GM12878 (cell line): ENCODE results near the gene ENOX1. TPM values are rescaled to one million over a fixed set of nuclear protein-coding genes. Genes with fewer than 3 reads are reported as not detected.
A peak's percentile ranks its signal among the peaks of the same experiment; 100 is the strongest.

ENCODE experiments used
- ATAC-seq: fragments of 200-7000 bp; cut with Tn5 transposase; 3 replicates; pipeline ENCODE4 v1.9.1; 2020; ENCODE audit warnings: mild to moderate bottlenecking, moderate library complexity
- BruUV-seq: library from RNA; stranded (reverse); fragments of 400-500 nt; replicated peaks from 2 replicates; lab custom pipeline; 2021; lab: Mats Ljungman, UMichigan
- CTCF ChIA-PET: fragments of 300-600 bp; sonication (Branson Sonifier 250); formaldehyde crosslinking; extraction: SDS; loops from one replicate; lab custom pipeline; 2021; ENCODE audit warnings: inconsistent platforms; lab: Yijun Ruan, JAX
- POLR2A ChIA-PET: fragments of 350-600 bp; formaldehyde crosslinking; extraction: SDS; loops from one replicate; lab custom pipeline; 2021; ENCODE audit warnings: inconsistent platforms; lab: Charles Lee
- RAD21 ChIA-PET: fragments of 300-600 bp; sonication (Branson Sonifier 250); formaldehyde crosslinking; loops from one replicate; lab custom pipeline; 2023; ENCODE audit warnings: antibody characterized with exemption; ENCODE audit not compliant: unreplicated experiment; lab: Charles Lee
- SMC1A ChIA-PET: fragments of 300-600 bp; sonication (Branson Sonifier 250); formaldehyde crosslinking; loops from one replicate; lab custom pipeline; 2023; ENCODE audit not compliant: unreplicated experiment, uncharacterized antibody; lab: Charles Lee
- DNase-seq: peaks from one replicate; pipeline ENCODE4 v3.0.0-alpha.2; 2011; ENCODE audit warnings: low read depth, low spot score
- FAIRE-seq: peaks from 3 replicates; lab custom pipeline; 2011; peaks lifted over from hg19 to GRCh38; lab: Jason Lieb, UNC
- H2AFZ ChIP-seq: 2 replicates; pipeline ENCODE4 v1.6.0; 2011; ENCODE audit warnings: low read depth, low read length, control low read depth; ENCODE audit not compliant: control insufficient read depth
- H3K27ac ChIP-seq: 2 replicates; pipeline ENCODE4 v1.5.1; 2011; ENCODE audit warnings: control low read depth; ENCODE audit not compliant: control insufficient read depth, insufficient read depth
- H3K27me3 ChIP-seq, 2 experiments: replicated peaks in 1 of 2; 2 replicates each; pipeline versions ENCODE4 v1.6.0 to v1.6.1; 2011; ENCODE audit warnings: low read length in 1 of 2; ENCODE audit not compliant: control insufficient read depth in 2 of 2, insufficient read depth in 2 of 2
- H3K36me3 ChIP-seq, 2 experiments: 2 replicates each; pipeline ENCODE4 v1.5.1; 2011; ENCODE audit warnings: low read length in 1 of 2; ENCODE audit not compliant: control insufficient read depth in 2 of 2, insufficient read depth in 2 of 2
- H3K4me1 ChIP-seq: 2 replicates; pipeline ENCODE4 v1.6.1; 2011; ENCODE audit warnings: mild to moderate bottlenecking, low read length, moderate library complexity, mixed read lengths; ENCODE audit not compliant: control insufficient read depth, insufficient read depth
- H3K4me2 ChIP-seq: 2 replicates; pipeline ENCODE4 v1.6.0; 2011; ENCODE audit warnings: control low read depth; ENCODE audit not compliant: control insufficient read depth, insufficient read depth
- H3K4me3 ChIP-seq: fragments of 200-600 bp; sonication (generic); 2 replicates; pipeline ENCODE4 v1.5.1; 2016
- H3K79me2 ChIP-seq: 2 replicates; pipeline ENCODE4 v1.6.0; 2011; ENCODE audit warnings: low read length; ENCODE audit not compliant: control insufficient read depth, insufficient read depth
- H3K9ac ChIP-seq: 2 replicates; pipeline ENCODE4 v1.8.0; 2011; ENCODE audit warnings: low read length, control low read depth, mixed read lengths; ENCODE audit not compliant: control insufficient read depth, insufficient read depth
- H3K9me3 ChIP-seq: replicated peaks from 3 replicates; pipeline ENCODE4 v1.5.1; 2011; ENCODE audit warnings: mild to moderate bottlenecking, low read length; ENCODE audit not compliant: control insufficient read depth, insufficient read depth
- H4K20me1 ChIP-seq: 2 replicates; pipeline ENCODE4 v1.6.0; 2011; ENCODE audit not compliant: control insufficient read depth, insufficient read depth
- ATF3 ChIP-seq: IDR thresholded peaks from 2 replicates; pipeline ENCODE4 v1.6.1; 2011; ENCODE audit warnings: low read depth, mild to moderate bottlenecking, low read length, moderate library complexity, borderline replicate concordance; ENCODE audit errors: extremely low read depth
- HDAC6 ChIP-seq: fragments of 200-600 bp; sonication (generic); IDR thresholded peaks from one replicate; pipeline ENCODE4 v1.8.0; 2017; ENCODE audit warnings: antibody characterized with exemption; ENCODE audit not compliant: unreplicated experiment
- HSF1 ChIP-seq: fragments of 150-350 bp; IDR thresholded peaks from 2 replicates; pipeline ENCODE4 v1.6.1; 2014; ENCODE audit warnings: mild to moderate bottlenecking, low read depth, low read length
- IRF4 ChIP-seq: IDR thresholded peaks from 2 replicates; pipeline ENCODE4 v1.6.1; 2011; ENCODE audit warnings: low read depth, low read length
- JUNB ChIP-seq: IDR thresholded peaks from 2 replicates; pipeline ENCODE4 v1.6.1; 2016; ENCODE audit warnings: antibody characterized with exemption, mild to moderate bottlenecking
- KAT2A ChIP-seq: conservative IDR thresholded peaks from 2 replicates; pipeline ENCODE4 v1.6.1; 2011; ENCODE audit warnings: low read depth, low read length; ENCODE audit not compliant: control insufficient read depth
- NFIC ChIP-seq: IDR thresholded peaks from 2 replicates; pipeline ENCODE4 v1.6.1; 2012; ENCODE audit warnings: low read depth, mild to moderate bottlenecking, inconsistent platforms, low read length, moderate library complexity
- NR2F1 ChIP-seq: fragments of 450-650 bp; conservative IDR thresholded peaks from 2 replicates; pipeline ENCODE4 v1.6.1; 2017; ENCODE audit warnings: mild to moderate bottlenecking
- PML ChIP-seq: IDR thresholded peaks from 2 replicates; pipeline ENCODE4 v1.6.1; 2012; ENCODE audit warnings: low read length, inconsistent platforms
- PRDM15 ChIP-seq: fragments of 450-650 bp; formaldehyde crosslinking; IDR thresholded peaks from 2 replicates; pipeline ENCODE4 v1.4.0; 2020; ENCODE audit warnings: mild to moderate bottlenecking, moderate library complexity
- SMAD1 ChIP-seq: fragments of 450-650 bp; IDR thresholded peaks from 2 replicates; pipeline ENCODE4 v1.6.1; 2018; ENCODE audit warnings: mild to moderate bottlenecking, low read depth; ENCODE audit not compliant: partially characterized antibody
- TCF12 ChIP-seq: IDR thresholded peaks from 2 replicates; pipeline ENCODE4 v1.6.1; 2011; ENCODE audit warnings: low read depth, mild to moderate bottlenecking, low read length
- YY1 ChIP-seq: IDR thresholded peaks from 2 replicates; pipeline ENCODE4 v1.6.1; 2011; ENCODE audit warnings: low read depth, mild to moderate bottlenecking, low read length
- ZSCAN29 ChIP-seq: fragments of 450-650 bp; IDR thresholded peaks from 2 replicates; pipeline ENCODE4 v1.6.1; 2017; ENCODE audit warnings: mild to moderate bottlenecking, moderate library complexity
- WGBS: methylation state at CpG from one replicate; pipeline ENCODE4 v1.1.6; 2016; ENCODE audit warnings: low lambda C conversion rate; ENCODE audit not compliant: insufficient replicate concordance, insufficient coverage; ENCODE audit errors: missing lambda C conversion rate; 5-methylcytosine and 5-hydroxymethylcytosine counted together
- in situ Hi-C: fragments of 300-500 bp; cut with MboI; formaldehyde crosslinking; loops from 9 replicates; pipeline ENCODE4 v1.14.3; 2018; ENCODE audit warnings: mixed read lengths
- intact Hi-C: fragments of 100-400 bp; cut with micrococcal nuclease; formaldehyde crosslinking; loops from one replicate; pipeline ENCODE4 v1.14.2; 2022; ENCODE audit not compliant: unreplicated experiment
- polyA plus RNA-seq, 11 experiments: library from polyadenylated mRNA; depleted of rRNA in 4 of 11; unstranded in 6 of 11; stranded (reverse) in 5 of 11; fragments of >200 nt; fragmentation: Nextera tagmentation in 4 of 11; fragmentation: Illumina TruSeq in 1 of 11; extraction: Ambion mirVana in 4 of 11; extraction: Trizol in 1 of 11; gene quantifications; 1 replicate in 1 of 11; 2 replicates in 10 of 11; pipeline versions ENCODE4 v1.2.1 to v1.2.3, GENCODE V29; 2011 to 2016; ENCODE audit warnings: inconsistent platforms in 2 of 11, missing spikeins in 2 of 11, low read depth in 1 of 11
- total RNA-seq, 4 experiments: library from RNA; depleted of rRNA in 3 of 4; stranded (reverse); fragments of >200 nt in 3 of 4; fragmentation: Illumina TruSeq in 1 of 4; extraction: Trizol in 1 of 4; gene quantifications; 2 replicates each; pipeline versions ENCODE4 v1.2.1 to v1.2.3, GENCODE V29; 2013 to 2021

ENOX1 gene
- total and polyA plus RNA-seq, 10 of the 15 experiments (the other 5 are each of a cell fraction or from before 2014, with no cell fraction given), result 0.11 to 0.26 (median 0.15) TPM

GRCh38 chr13:43799191-43799590 lies 12.4 kb upstream of the ENOX1 start:
- Histone ChIP-seq H3K4me1 (no peaks in the 10 kb centered on the region), H3K9ac (no peak overlapping the region), H3K9me3 (no peaks in the 10 kb centered on the region), H4K20me1 (no peaks in the 10 kb centered on the region), H3K27me3 (peaks cover 0 to 2% of the 10 kb centered on the region in 2 experiments; a peak in 1 of 4 replicates), H3K27ac (no peak overlapping the region), H3K79me2 (no peaks in the 10 kb centered on the region), H3K4me3 (no peak overlapping the region), H3K36me3 (no peaks in the 10 kb centered on the region), H2AFZ (no peak overlapping the region), H3K4me2 (no peak overlapping the region)
- TF ChIP-seq HSF1 (no peak), NFIC (no peak), JUNB (no peak), SMAD1 (no peak), KAT2A (no peak), PRDM15 (no peak), NR2F1 (no peak), IRF4 (no peak), TCF12 (no peak), HDAC6 (no peak), PML (no peak), YY1 (no peak), ATF3 (no peak), ZSCAN29 (no peak)
- CTCF ChIA-PET, result no interaction called here
- POLR2A ChIA-PET, result no interaction called here
- SMC1A ChIA-PET, result no interaction called here
- FAIRE-seq (no peak), DNase-seq (no peak), ATAC-seq (peak; percentile 21; the same call in 1 of the 3 replicates)
- no TSS peak for BruUV-seq
- 49% methylated on average over 4 of the region's 4 CpGs for WGBS
- in situ Hi-C loops (loop anchor here (10.0 to 25.0 kb wide), 2 partner anchors 1204 to 1462 kb away; no protein-coding TSS in a partner anchor), intact Hi-C loops (no loop called here)
- RAD21 ChIA-PET, result no interaction called here
